Karpas-422 (cell line): ENCODE results near the gene URB1. TPM values are rescaled to one million over a fixed set of nuclear protein-coding genes. Genes with fewer than 3 reads are reported as not detected.
A peak's percentile ranks its signal among the peaks of the same experiment; 100 is the strongest.

Source experiments
- DNase-seq: peaks from one replicate; pipeline ENCODE4 v3.0.0-alpha.2; 2015
- H2AFZ ChIP-seq: fragments of 200-600 bp; sonication (generic); 2 replicates; pipeline ENCODE4 v1.6.1; 2014; ENCODE audit warnings: antibody characterized with exemption, low read length, mixed read lengths
- H3K27ac ChIP-seq: fragments of 200-600 bp; sonication (generic); 2 replicates; pipeline ENCODE4 v1.5.1; 2014; ENCODE audit warnings: mild to moderate bottlenecking, low read length, moderate library complexity
- H3K27me3 ChIP-seq: fragments of 200-600 bp; sonication (generic); 2 replicates; pipeline ENCODE4 v1.6.1; 2014; ENCODE audit warnings: low read length, mixed read lengths
- H3K36me3 ChIP-seq: fragments of 200-600 bp; sonication (generic); 2 replicates; pipeline ENCODE4 v1.6.1; 2014; ENCODE audit warnings: low read length, mixed read lengths; ENCODE audit not compliant: insufficient read depth
- H3K4me1 ChIP-seq: fragments of 200-600 bp; sonication (generic); 2 replicates; pipeline ENCODE4 v1.6.1; 2014; ENCODE audit warnings: mild to moderate bottlenecking, low read length, mixed read lengths
- H3K4me2 ChIP-seq: fragments of 200-600 bp; sonication (generic); 2 replicates; pipeline ENCODE4 v1.6.1; 2014; ENCODE audit warnings: low read length, low read depth, mild to moderate bottlenecking; ENCODE audit not compliant: poor library complexity, severe bottlenecking
- H3K4me3 ChIP-seq: fragments of 200-600 bp; sonication (generic); 2 replicates; pipeline ENCODE4 v1.5.1; 2014; ENCODE audit warnings: mild to moderate bottlenecking, antibody characterized with exemption, low read length, mixed read lengths
- H3K79me2 ChIP-seq: fragments of 200-600 bp; sonication (generic); 2 replicates; pipeline ENCODE4 v1.6.1; 2014; ENCODE audit warnings: mild to moderate bottlenecking, low read length, mixed read lengths
- H3K9ac ChIP-seq: fragments of 200-600 bp; sonication (generic); 2 replicates; pipeline ENCODE4 v1.6.0; 2014; ENCODE audit warnings: low read length
- H3K9me2 ChIP-seq: fragments of 200-600 bp; sonication (generic), shearing (Covaris generic); replicated peaks from 2 replicates; pipeline ENCODE4 v1.6.0; 2014; ENCODE audit warnings: mild to moderate bottlenecking, low read length, moderate library complexity; ENCODE audit not compliant: insufficient read depth
- H3K9me3 ChIP-seq: fragments of 300-700, 200-600 bp; sonication (generic); 2 replicates; pipeline ENCODE4 v1.6.1; 2014; ENCODE audit warnings: low read length, mixed read lengths
- H4K20me1 ChIP-seq: fragments of 200-600 bp; sonication (generic); 2 replicates; pipeline ENCODE4 v1.6.1; 2014; ENCODE audit warnings: mild to moderate bottlenecking, antibody characterized with exemption, low read length, low read depth; ENCODE audit not compliant: insufficient read depth
- total RNA-seq: library from RNA; depleted of rRNA; stranded (reverse); fragments of >200 nt; shearing (Covaris generic); gene quantifications from 2 replicates; pipeline ENCODE4 v1.2.3, GENCODE V29; 2014; ENCODE audit warnings: low replicate concordance

The URB1 gene
- total RNA-seq, 1 experiment from 2014 or later = 12.7 TPM

GRCh38 chr21:32338209-32338921 lies 54.4 kb downstream of the URB1 start:
- Histone ChIP-seq H3K4me3 (no peak overlapping the region), H3K4me2 (no peak overlapping the region), H3K9me3 (no peaks in the 10 kb centered on the region), H3K36me3 (peaks cover 62% of the 10 kb centered on the region), H3K27ac (no peak overlapping the region), H3K79me2 (peaks cover 9% of the 10 kb centered on the region; the same call in 1 of the 2 replicates), H3K9ac (no peak overlapping the region), H4K20me1 (no peaks in the 10 kb centered on the region), H3K27me3 (no peaks in the 10 kb centered on the region), H3K4me1 (no peaks in the 10 kb centered on the region), H2AFZ (no peak overlapping the region), H3K9me2 (no peaks in the 10 kb centered on the region)
- no peak for DNase-seq

- Histone ChIP-seq H3K4me1 (peaks cover 4% of the 10 kb centered on the region; the same call in 1 of the 2 replicates), H3K9me2 (no peaks in the 10 kb centered on the region), H3K79me2 (peaks cover 5% of the 10 kb centered on the region; the same call in 1 of the 2 replicates), H3K4me2 (no peak overlapping the region), H3K9me3 (no peaks in the 10 kb centered on the region), H3K27ac (no peak overlapping the region), H3K4me3 (no peak overlapping the region), H3K9ac (no peak overlapping the region), H4K20me1 (no peaks in the 10 kb centered on the region), H2AFZ (no peak overlapping the region), H3K27me3 (no peaks in the 10 kb centered on the region), H3K36me3 (peaks cover 69% of the 10 kb centered on the region)
- no peak for DNase-seq
Measured at GRCh38 chr21:32337206-32337605, 55.6 kb downstream of the URB1 start.

- no peak for DNase-seq
- Histone ChIP-seq H3K4me2 (no peak overlapping the region), H2AFZ (no peak overlapping the region), H3K27ac (no peak overlapping the region), H3K9ac (no peak overlapping the region), H3K4me3 (no peak overlapping the region), H3K36me3 (peaks cover 71% of the 10 kb centered on the region), H3K4me1 (peaks cover 4% of the 10 kb centered on the region; the same call in 1 of the 2 replicates), H3K79me2 (peaks cover 8% of the 10 kb centered on the region; the same call in 1 of the 2 replicates), H3K27me3 (no peaks in the 10 kb centered on the region), H4K20me1 (no peaks in the 10 kb centered on the region), H3K9me2 (no peaks in the 10 kb centered on the region), H3K9me3 (no peaks in the 10 kb centered on the region)
Measured at GRCh38 chr21:32336711-32337110, 56.1 kb downstream of the URB1 start.

GRCh38 chr21:32335601-32336575 lies 56.9 kb downstream of the URB1 start:
- Histone ChIP-seq H3K4me2 (no peak overlapping the region), H3K4me3 (no peak overlapping the region), H3K36me3 (peaks cover 75% of the 10 kb centered on the region)

GRCh38 chr21:32334980-32335531 lies 57.8 kb downstream of the URB1 start:
- H3K9me2 ChIP-seq = no peaks in the 10 kb centered on the region
- peaks cover 77% of the 10 kb centered on the region for H3K36me3 ChIP-seq
- H2AFZ ChIP-seq = no peak overlapping the region
- no peaks in the 10 kb centered on the region for H3K9me3 ChIP-seq
- H4K20me1 ChIP-seq = no peaks in the 10 kb centered on the region
- DNase-seq = no peak
- H3K27me3 ChIP-seq = no peaks in the 10 kb centered on the region
- 0 out of 2 replicates have a peak, but pooled peaks cover 4% of the 10 kb centered on the region for H3K79me2 ChIP-seq
- no peak overlapping the region for H3K27ac ChIP-seq
- H3K4me3 ChIP-seq = no peak overlapping the region
- H3K4me1 ChIP-seq = peaks cover 4% of the 10 kb centered on the region; the same call in 1 of the 2 replicates
- H3K9ac ChIP-seq = no peak overlapping the region
- no peak overlapping the region for H3K4me2 ChIP-seq

More at GRCh38 chr21:32335601-32336575, 56.9 kb downstream of the URB1 start:
- H3K4me1 ChIP-seq = peaks cover 4% of the 10 kb centered on the region; the same call in 1 of the 2 replicates
- H3K27me3 ChIP-seq = no peaks in the 10 kb centered on the region
- H4K20me1 ChIP-seq = no peaks in the 10 kb centered on the region
- no peaks in the 10 kb centered on the region for H3K9me3 ChIP-seq
- DNase-seq = no peak
- no peak overlapping the region for H2AFZ ChIP-seq
- H3K27ac ChIP-seq = no peak overlapping the region
- no peak overlapping the region for H3K9ac ChIP-seq
- no peaks in the 10 kb centered on the region for H3K9me2 ChIP-seq
- H3K79me2 ChIP-seq = peaks cover 8% of the 10 kb centered on the region; the same call in 1 of the 2 replicates

- Histone ChIP-seq H4K20me1 (no peaks in the 10 kb centered on the region), H3K4me1 (peaks cover 4% of the 10 kb centered on the region; the same call in 1 of the 2 replicates), H3K4me3 (no peak overlapping the region), H3K79me2 (0 out of 2 replicates have a peak, but pooled peaks cover 4% of the 10 kb centered on the region), H3K27ac (no peak overlapping the region), H3K4me2 (no peak overlapping the region), H2AFZ (no peak overlapping the region), H3K36me3 (peaks cover 84% of the 10 kb centered on the region), H3K9me3 (no peaks in the 10 kb centered on the region), H3K27me3 (no peaks in the 10 kb centered on the region), H3K9ac (no peak overlapping the region), H3K9me2 (no peaks in the 10 kb centered on the region)
- no peak for DNase-seq
Measured at GRCh38 chr21:32333953-32334673, 58.7 kb downstream of the URB1 start.

- H3K27ac ChIP-seq = no peak overlapping the region
- no peak overlapping the region for H3K4me2 ChIP-seq
- no peak overlapping the region for H2AFZ ChIP-seq
- no peaks in the 10 kb centered on the region for H3K27me3 ChIP-seq
- H3K4me3 ChIP-seq = no peak overlapping the region
- 0 out of 2 replicates have a peak, but pooled peaks cover 4% of the 10 kb centered on the region for H3K79me2 ChIP-seq
- no peaks in the 10 kb centered on the region for H3K9me3 ChIP-seq
- peaks cover 92% of the 10 kb centered on the region for H3K36me3 ChIP-seq
- H3K9me2 ChIP-seq = no peaks in the 10 kb centered on the region
- H3K4me1 ChIP-seq = peaks cover 4% of the 10 kb centered on the region; the same call in 1 of the 2 replicates
- peak; percentile 48 for DNase-seq
- no peaks in the 10 kb centered on the region for H4K20me1 ChIP-seq
- H3K9ac ChIP-seq = no peak overlapping the region
Measured at GRCh38 chr21:32332463-32332951, 60.3 kb downstream of the URB1 start.
